OCI-LY1 (cell line): ENCODE data around the gene TLE3.

Source experiments
- H2AFZ ChIP-seq: fragments of 200-600 bp; sonication (generic), shearing (Covaris generic); 2 replicates; pipeline ENCODE4 v1.6.0; 2014; ENCODE audit warnings: antibody characterized with exemption, mild to moderate bottlenecking, low read length
- H3F3A ChIP-seq: fragments of 200-600 bp; sonication (generic), shearing (Covaris generic); 2 replicates; pipeline ENCODE4 v1.6.0; 2014; ENCODE audit warnings: mild to moderate bottlenecking, antibody characterized with exemption, low read length, moderate library complexity; ENCODE audit not compliant: insufficient read depth
- H3K27ac ChIP-seq: fragments of 200-600 bp; sonication (generic); 2 replicates; pipeline ENCODE4 v1.5.1; 2014; ENCODE audit warnings: low read length, mixed run types, mild to moderate bottlenecking, low read depth; ENCODE audit not compliant: poor library complexity, severe bottlenecking
- H3K27me3 ChIP-seq: fragments of 200-600 bp; sonication (generic); 2 replicates; pipeline ENCODE4 v1.6.0; 2014; ENCODE audit warnings: antibody characterized with exemption, mild to moderate bottlenecking, low read length, moderate library complexity; ENCODE audit not compliant: insufficient read depth
- H3K36me3 ChIP-seq: fragments of 200-600 bp; sonication (generic); 2 replicates; pipeline ENCODE4 v1.6.1; 2014; ENCODE audit warnings: mild to moderate bottlenecking, antibody characterized with exemption, low read length, moderate library complexity, mixed read lengths; ENCODE audit not compliant: insufficient read depth
- H3K4me1 ChIP-seq: fragments of 200-600 bp; sonication (generic); 2 replicates; pipeline ENCODE4 v1.5.1; 2014; ENCODE audit warnings: mild to moderate bottlenecking, low read length, moderate library complexity; ENCODE audit not compliant: insufficient read depth, severe bottlenecking
- H3K4me2 ChIP-seq: fragments of 200-600 bp; sonication (generic), shearing (Covaris generic); 2 replicates; pipeline ENCODE4 v1.6.1; 2014; ENCODE audit warnings: low read length
- H3K4me3 ChIP-seq: fragments of 200-600 bp; sonication (generic); 2 replicates; pipeline ENCODE4 v1.5.1; 2014; ENCODE audit warnings: low read length, low read depth, mild to moderate bottlenecking, mixed read lengths; ENCODE audit not compliant: poor library complexity, severe bottlenecking
- H3K79me2 ChIP-seq: fragments of 200-600 bp; shearing (Covaris generic); 2 replicates; pipeline ENCODE4 v1.6.1; 2016; ENCODE audit warnings: mixed run types, low read length, mixed read lengths; ENCODE audit not compliant: insufficient read depth
- H3K9ac ChIP-seq: fragments of 200-600 bp; sonication (generic), shearing (Covaris generic); 2 replicates; pipeline ENCODE4 v1.6.1; 2014; ENCODE audit warnings: mild to moderate bottlenecking, low read length, mixed read lengths
- H3K9me2 ChIP-seq: fragments of 200-600 bp; sonication (generic), shearing (Covaris generic); 2 replicates; pipeline ENCODE4 v1.6.1; 2014; ENCODE audit warnings: low read depth, mild to moderate bottlenecking, low read length, mixed read lengths
- H3K9me3 ChIP-seq: fragments of 200-600 bp; shearing (Covaris generic); 2 replicates; pipeline ENCODE4 v1.6.1; 2014; ENCODE audit warnings: low read length, mixed read lengths
- H4K20me1 ChIP-seq: fragments of 200-600 bp; sonication (generic), shearing (Covaris generic); 2 replicates; pipeline ENCODE4 v1.6.0; 2016; ENCODE audit warnings: mild to moderate bottlenecking, low read length; ENCODE audit not compliant: insufficient read depth
- CTCF ChIP-seq: fragments of 200-600 bp; sonication (generic), shearing (Covaris generic); IDR thresholded peaks from 2 replicates; pipeline ENCODE4 v1.5.1; 2017; ENCODE audit warnings: mild to moderate bottlenecking, antibody characterized with exemption, low read length, moderate library complexity, mixed read lengths
- EZH2 ChIP-seq: fragments of 200-600 bp; sonication (generic), shearing (Covaris generic); IDR thresholded peaks from 2 replicates; pipeline ENCODE4 v1.8.0; 2017; ENCODE audit warnings: borderline replicate concordance, mixed run types, mild to moderate bottlenecking, antibody characterized with exemption, low read length, moderate library complexity, mixed read lengths

Gene TLE3

GRCh38 chr15:70097063-70097320 is 725 bp downstream of the TLE3 start:
- Histone ChIP-seq H3K9me2 (no peaks in the 10 kb centered on the region), H3K4me3 (peak overlapping the region; percentile 87), H3K27ac (peak overlapping the region; percentile 75), H3K79me2 (peaks cover 52% of the 10 kb centered on the region), H3K9ac (peak overlapping the region; percentile 94), H3F3A (0 out of 2 replicates have a peak, but pooled peaks cover 5% of the 10 kb centered on the region), H4K20me1 (no peaks in the 10 kb centered on the region), H3K36me3 (peaks cover 46% of the 10 kb centered on the region), H2AFZ (no peak overlapping the region), H3K9me3 (no peaks in the 10 kb centered on the region), H3K27me3 (no peaks in the 10 kb centered on the region), H3K4me1 (peaks cover 62% of the 10 kb centered on the region), H3K4me2 (peak overlapping the region; percentile 77)
- TF ChIP-seq CTCF (no peak), EZH2 (no peak)

GRCh38 chr15:70096215-70097062 is 1.3 kb downstream of the TLE3 start:
- Histone ChIP-seq H3K4me2 (peak overlapping the region; percentile 77), H3K9me3 (no peaks in the 10 kb centered on the region), H3K79me2 (peaks cover 58% of the 10 kb centered on the region), H3K4me1 (peaks cover 67% of the 10 kb centered on the region), H2AFZ (no peak overlapping the region), H4K20me1 (no peaks in the 10 kb centered on the region), H3K27ac (peak overlapping the region; percentile 75), H3K9ac (peak overlapping the region; percentile 94), H3F3A (0 out of 2 replicates have a peak, but pooled peaks cover 5% of the 10 kb centered on the region), H3K4me3 (peak overlapping the region; percentile 87), H3K36me3 (peaks cover 52% of the 10 kb centered on the region), H3K9me2 (no peaks in the 10 kb centered on the region), H3K27me3 (no peaks in the 10 kb centered on the region)
- TF ChIP-seq CTCF = no peak; the same call in none of the 2 replicates
- no peak for TF ChIP-seq EZH2

GRCh38 chr15:70095408-70096214 is 2.1 kb downstream of the TLE3 start:
- peak overlapping the region; percentile 94 for H3K9ac ChIP-seq
- H3K36me3 ChIP-seq = peaks cover 60% of the 10 kb centered on the region
- no peaks in the 10 kb centered on the region for H3K9me2 ChIP-seq
- H3K27me3 ChIP-seq = no peaks in the 10 kb centered on the region
- H3K27ac ChIP-seq = peak overlapping the region; percentile 75
- H3K79me2 ChIP-seq = peaks cover 65% of the 10 kb centered on the region
- peaks cover 67% of the 10 kb centered on the region for H3K4me1 ChIP-seq
- H2AFZ ChIP-seq = no peak overlapping the region
- TF ChIP-seq EZH2 (no peak), CTCF (no peak; the same call in 1 of the 2 replicates)
- peak overlapping the region; percentile 77 for H3K4me2 ChIP-seq
- 0 out of 2 replicates have a peak, but pooled peaks cover 5% of the 10 kb centered on the region for H3F3A ChIP-seq
- no peaks in the 10 kb centered on the region for H4K20me1 ChIP-seq
- no peaks in the 10 kb centered on the region for H3K9me3 ChIP-seq
- H3K4me3 ChIP-seq = peak overlapping the region; percentile 87
